NCI-H187 treated with DMSO at 0.1 percent for 48 hours (cell line): ENCODE results near the gene CPNE9.

Experiments used
- DNase-seq: peaks from one replicate; lab custom pipeline; 2025; lab: John Stamatoyannopoulos, UW

The CPNE9 gene

GRCh38 chr3:9703736-9704346, at the start of gene CPNE9:
TSS of gene CPNE9 (plus strand) at chr3:9703833. CDS start at chr3:9703997, 164 bp downstream.
- no peak for DNase-seq

- DNase-seq, result no peak
These were observed 43.8 kb upstream of the CPNE9 start for GRCh38 chr3:9659849-9660248.

- DNase-seq, result no peak
These were observed 42.7 kb upstream of the CPNE9 start for GRCh38 chr3:9660972-9661371.

- DNase-seq, result no peak
These were observed 39.4 kb upstream of the CPNE9 start for GRCh38 chr3:9664119-9664751.

GRCh38 chr3:9666704-9667445, 36.8 kb upstream of the CPNE9 start:
- no peak for DNase-seq

GRCh38 chr3:9669277-9669676, 34.4 kb upstream of the CPNE9 start:
- no peak for DNase-seq

GRCh38 chr3:9669720-9670432, 33.8 kb upstream of the CPNE9 start:
- DNase-seq, result no peak

GRCh38 chr3:9673082-9673481, 30.6 kb upstream of the CPNE9 start:
- DNase-seq, result no peak

DNA sequence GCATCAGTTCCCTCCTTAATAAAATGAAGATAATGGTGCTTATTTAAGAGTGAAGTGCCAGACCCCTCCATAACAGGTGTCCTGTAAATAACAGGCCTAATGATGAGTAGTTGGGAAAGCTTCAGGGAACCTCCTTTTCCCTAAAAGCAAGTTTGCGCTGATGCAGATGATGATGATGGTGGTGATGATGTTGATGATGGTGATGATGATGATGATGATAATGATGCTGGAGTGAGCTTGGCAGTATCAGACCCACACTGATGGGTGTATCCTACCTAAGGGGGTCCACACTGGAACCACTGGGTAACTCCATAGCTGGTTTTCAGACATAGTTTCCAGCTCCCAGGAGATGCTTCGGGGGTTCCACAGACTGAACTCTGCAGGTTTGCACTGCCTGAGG, 29.9 kb upstream of the CPNE9 start:
- no peak for DNase-seq

DNA sequence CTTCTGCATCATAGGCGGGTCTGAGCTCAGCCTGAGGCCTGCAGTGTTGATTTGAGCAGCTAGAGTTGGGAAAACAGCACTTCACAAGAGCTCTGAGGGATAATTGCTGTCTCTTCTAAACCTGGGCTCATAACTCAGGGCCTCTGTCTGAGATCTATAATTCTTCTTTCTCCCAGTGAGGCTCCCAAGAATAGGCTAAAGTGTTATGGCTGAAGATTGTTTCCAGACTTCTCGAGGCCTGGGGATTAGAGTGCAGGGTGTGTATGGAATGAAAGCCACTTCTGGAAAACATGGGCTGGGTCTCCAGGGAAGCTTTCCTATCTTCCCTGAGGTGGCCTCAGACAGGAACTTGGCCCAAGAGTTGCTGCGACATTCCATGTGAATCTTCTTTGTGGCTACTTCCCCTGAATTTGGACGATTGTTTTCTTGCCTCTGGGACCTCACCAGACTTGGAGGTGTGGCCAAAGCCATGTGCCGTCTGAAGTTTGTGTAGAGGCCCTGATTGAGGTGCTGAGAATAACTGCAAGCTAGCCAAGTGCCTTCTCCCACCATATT, 27.8 kb upstream of the CPNE9 start:
- no peak for DNase-seq

GRCh38 chr3:9676785-9677184, 26.8 kb upstream of the CPNE9 start:
- no peak for DNase-seq

DNA sequence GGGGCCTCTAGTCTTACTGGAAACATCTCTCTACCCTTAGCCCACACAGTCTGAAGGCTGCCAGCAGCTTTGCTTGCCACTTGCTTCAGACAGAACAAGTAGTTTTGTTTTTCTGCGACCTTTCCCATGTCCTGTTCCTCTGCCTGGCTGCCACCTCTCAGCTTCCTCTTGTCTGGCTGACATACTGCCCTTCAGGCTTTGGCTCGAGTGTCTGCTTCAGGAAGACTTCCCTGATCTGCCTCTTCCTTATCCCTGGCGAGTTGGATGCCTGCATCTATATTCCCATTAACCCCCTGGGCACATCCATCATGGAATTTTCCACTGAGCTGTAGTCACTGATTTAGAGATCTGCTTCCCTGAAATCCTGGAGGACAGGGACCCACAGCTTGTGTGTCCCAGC, 25.1 kb upstream of the CPNE9 start:
- no peak for DNase-seq

- DNase-seq, result no peak
These were observed 24.1 kb upstream of the CPNE9 start for GRCh38 chr3:9679476-9680080.

DNA sequence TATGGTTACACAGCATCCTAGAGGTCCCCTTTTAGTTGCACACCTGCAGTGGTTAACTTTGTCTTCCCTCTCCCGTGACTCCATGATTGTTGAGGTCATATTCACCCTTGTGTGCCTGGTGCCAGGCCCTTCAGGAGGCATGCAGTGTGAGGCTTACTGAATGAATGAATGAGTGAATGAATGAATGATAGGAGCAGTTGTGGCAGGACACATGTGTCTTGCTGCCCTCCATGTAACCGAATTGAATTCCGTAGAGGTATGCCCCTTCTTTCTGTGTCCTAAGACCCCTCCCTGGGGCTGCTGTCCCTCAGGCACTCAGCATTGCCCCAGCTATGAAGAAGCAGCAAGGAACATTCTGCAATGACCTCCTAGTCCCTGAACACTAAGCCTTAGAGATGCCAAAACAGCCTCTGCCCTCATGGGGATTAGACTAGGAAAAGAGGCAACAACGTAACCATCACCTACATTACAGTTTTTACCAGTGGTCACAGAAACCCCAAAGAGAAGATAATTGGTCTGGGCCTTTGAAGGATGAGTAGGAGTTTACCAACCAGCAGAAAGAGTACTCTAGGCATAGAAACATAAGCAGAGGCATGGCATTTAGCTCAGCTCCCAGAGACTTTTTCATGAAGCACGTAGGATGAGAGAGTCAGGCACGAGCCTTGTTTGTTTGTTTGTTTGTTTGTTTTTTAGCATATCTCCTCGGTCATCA, 22.5 kb upstream of the CPNE9 start:
- no peak for DNase-seq

GRCh38 chr3:9681723-9682081, 21.9 kb upstream of the CPNE9 start:
- DNase-seq, result no peak

- DNase-seq, result no peak
These were observed 21.5 kb upstream of the CPNE9 start for GRCh38 chr3:9682096-9682495.

DNA sequence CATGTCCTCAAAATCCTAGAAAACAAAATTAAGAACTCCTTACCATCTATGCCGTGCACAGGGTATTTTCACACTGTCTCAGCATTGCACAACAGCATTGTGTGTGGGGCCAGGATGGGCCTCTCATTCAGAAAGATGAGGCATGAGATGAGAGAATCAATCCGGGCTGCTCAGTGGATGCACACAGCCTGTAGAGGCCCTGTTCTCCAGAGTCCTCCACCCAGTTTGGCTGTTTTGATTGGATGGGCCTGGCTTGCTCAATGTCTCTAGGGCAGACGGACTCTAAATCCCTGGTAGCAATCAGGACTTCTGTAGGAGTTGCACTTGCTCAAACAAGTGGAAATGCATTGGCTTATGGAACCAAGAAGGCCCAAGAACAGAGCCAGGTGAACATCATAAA, 20.2 kb upstream of the CPNE9 start:
- DNase-seq, result no peak

DNA sequence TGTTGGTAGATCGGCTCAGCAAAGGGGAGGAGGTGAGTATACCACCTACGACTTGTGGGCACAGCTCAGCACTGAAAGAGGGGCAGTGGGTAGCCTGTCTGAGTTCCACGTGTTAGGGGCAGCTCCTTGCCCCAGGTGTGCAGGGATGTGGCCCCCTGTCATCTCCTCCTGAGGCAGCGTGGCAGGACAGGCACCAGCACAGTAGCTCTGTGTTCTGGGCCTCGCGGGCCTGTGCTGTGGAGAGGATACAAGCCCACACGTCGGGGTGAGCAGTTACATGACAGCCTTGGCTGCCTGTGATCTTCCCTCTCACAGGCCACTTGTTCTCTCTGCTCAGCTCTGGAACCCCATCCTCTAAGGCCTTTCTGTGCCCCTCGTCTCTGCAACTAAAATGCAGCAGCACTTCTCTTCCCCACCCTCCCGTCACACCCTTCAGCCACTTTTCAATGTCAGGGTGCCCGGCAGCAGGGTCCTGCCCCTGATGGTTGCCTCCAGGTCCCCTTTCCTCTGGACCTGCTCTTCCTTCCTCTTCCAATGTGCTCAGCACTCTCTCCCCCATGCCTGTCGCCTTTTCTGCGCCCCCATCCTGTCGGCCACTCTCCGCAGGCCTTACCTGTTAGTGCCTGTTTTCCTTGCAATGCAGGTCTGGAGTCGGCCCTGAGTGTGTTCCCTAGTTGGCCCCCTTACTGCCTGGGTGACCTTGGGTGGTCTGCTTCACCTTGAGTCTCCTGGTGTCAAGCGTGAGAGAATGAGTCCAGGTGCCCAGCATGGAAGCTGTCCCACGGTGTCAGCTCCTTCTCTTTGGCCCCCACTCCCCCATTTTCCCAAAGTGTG, 18.2 kb upstream of the CPNE9 start:
- no peak for DNase-seq

GRCh38 chr3:9686050-9686550, 17.5 kb upstream of the CPNE9 start:
- no peak for DNase-seq

DNA sequence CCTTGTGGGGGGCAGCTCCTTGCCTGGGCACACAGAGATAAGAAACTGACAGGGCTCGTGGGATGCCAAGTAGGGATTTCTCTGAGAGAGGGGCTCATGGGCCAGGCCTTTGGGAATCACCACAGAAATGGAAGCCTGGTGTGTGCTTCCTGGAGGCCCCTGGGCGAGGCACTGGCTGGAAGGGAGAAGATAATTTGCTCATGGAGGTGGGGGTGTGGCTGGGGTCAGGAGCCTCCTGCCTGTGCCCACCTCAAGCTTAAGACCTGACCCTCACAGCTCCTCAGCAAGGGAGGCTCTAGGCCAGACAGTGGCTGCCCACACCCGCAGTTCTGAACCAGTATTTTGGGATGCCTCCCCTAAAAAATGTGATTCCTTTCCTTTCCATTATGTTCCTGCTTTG, 16.9 kb upstream of the CPNE9 start:
- DNase-seq, result no peak
